ENCODE results near the gene ATE1.

The ATE1 gene

DNA sequence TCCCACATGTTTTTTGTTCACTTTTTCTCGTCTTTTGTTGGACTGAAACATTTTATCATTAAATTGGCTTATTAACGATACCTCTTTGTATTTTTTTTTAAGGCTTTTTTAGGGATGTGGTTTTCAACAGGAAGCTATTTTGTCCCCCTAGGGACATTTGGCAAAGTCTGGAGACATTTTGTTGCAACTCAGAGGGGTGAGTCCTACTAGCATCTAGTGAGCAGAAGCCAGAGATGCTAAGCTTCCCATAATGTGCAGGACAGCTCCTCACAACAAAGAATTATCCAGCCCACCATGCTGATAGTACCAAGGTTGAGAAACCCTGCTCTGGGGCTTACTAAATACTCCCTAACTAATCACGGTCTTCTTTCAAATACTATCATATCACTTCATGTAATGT is 63.2 kb downstream of the ATE1 start:
- DNase-seq: no peak

DNA sequence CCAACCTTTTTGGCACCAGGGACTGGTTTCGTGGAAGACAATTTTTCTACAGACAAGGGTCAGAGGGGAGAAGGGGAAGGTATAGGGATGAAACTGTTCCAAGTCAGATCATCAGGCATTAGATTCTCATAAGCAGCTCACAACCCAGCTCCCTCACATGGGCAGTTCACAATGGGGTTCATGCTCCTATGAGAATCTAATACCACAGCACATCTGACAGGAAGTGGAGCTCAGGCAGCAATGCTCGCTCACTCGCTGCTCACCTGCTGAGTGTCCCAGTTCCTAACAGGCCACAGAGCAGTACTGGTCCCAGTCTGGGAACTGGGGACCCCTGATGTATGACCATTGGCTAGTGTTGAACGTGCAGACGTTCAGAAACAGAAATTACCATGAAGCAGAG is 63.7 kb downstream of the ATE1 start:
- no peak for DNase-seq

DNA sequence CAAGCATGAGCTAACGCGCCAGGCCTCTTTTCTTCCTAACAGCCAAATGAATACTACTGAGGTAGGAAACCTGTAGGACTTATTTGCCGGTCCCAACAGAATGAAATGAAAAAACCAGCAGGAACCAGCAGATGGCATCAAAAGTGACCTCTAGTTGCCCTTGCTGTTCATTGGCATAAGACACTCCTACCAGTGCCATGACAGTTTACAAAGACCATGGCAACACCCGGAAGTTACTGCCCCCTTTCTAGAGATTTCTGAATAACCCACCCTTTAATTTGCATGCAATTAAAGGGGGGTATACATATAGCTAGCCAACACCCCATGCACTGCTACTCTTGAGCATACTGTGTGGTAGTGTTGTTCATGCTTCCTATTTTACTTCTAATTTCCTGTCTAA is 65.2 kb downstream of the ATE1 start:
- DNase-seq: no peak

DNA sequence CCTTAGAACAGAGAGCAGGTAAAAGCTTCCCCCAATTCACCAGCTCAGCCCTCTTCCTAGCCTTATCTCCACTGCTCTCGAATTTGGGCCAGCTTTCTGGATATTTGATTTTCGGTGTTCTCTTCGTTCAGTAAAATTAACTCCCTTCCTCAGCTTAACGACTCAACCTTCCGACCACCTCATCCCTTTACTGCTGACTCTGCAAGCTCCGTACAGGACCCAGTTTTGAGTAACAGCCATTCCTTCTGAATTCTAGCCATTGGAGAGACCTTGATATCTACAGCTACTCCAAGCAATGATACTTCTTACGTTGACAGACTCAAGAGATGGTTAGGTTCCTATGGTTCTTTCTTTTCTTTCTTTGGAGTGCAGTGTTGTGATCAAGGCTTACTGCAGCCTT is 65.8 kb downstream of the ATE1 start:
- no peak for DNase-seq

DNA sequence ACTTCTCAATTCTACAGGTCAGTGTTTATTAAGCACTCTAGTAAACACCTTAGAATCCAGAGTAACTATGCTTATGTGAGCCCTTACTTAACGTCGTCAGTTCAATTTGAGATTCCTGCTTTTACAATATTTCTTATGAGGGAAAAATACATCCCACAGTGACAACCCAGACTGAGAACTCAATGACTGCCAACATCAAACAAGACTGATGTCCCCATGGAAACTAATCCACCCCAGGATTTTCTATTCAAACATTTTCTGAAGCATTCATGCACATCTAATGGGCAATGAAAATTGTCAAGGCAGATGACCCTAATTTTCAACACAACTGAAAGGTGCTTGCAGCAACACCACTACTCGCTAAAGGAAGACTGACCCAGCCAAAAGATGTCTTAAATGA is 67.0 kb downstream of the ATE1 start:
- DNase-seq: no peak

DNA sequence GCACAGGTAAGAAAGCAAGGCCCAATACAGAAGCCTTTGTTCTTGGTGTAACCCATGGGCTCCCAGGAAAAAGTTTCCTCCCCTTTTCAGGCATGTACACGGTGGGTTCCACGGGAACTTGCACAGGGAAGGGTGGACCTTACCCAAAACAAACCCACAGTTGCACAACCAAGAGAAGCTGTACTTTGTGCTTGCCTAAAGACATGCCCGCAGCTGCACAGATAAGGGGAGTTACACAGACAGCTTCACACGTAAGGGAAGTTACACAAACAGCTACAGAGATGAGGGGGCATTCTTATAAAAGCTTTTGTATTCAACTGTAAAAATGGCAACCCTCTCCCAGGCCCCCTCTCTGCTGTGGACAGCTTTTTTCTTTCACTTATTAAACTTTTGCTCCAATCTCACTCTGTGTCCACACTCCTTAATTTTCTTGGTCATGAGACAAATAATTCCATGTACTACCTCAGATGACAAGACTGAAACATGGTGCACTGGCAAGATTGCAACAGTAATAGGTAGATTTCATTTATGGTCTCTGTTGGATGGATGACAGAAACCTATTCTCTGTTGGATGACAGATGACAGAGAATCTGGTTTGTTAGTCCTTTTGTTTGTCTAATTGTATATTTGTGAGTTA is 72.9 kb downstream of the ATE1 start:
- no peak for DNase-seq

DNA sequence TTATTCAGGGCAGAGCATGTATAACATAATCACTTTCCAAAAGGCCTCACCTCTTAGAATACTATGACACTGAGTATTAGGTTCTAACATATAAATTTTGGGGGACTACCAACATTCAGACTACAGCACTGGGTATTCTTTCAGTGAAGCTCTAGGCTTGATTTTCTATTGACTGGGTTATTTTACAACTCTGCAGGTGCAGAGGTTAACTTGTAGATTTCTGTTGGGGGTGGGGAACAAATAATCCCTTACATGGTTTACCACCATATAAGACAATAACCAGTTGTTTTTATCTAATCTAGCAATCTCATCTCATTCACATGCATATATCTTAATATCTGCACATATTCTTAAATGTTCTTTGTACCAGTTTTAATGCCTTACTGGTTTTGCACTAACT is 73.9 kb downstream of the ATE1 start:
- DNase-seq: no peak

DNA sequence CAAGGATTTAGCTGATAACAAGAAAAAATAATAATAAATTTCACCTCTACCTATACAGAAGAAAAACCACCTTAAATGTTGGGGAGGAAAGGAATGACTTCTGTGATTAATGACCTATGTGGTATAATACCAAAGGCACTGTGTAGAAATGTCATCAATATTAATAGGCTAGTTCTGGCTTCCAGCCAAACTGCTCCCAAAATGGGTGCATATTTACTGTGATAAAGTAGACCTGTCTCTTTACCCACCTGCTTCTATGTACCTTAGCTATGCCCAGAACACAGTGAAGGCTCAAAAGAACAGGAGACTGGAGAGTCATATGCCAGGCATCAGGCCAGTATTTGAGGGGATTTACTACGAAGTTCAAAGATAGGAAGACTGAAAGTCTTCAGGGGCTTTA is 76.0 kb downstream of the ATE1 start:
- DNase-seq: no peak

DNA sequence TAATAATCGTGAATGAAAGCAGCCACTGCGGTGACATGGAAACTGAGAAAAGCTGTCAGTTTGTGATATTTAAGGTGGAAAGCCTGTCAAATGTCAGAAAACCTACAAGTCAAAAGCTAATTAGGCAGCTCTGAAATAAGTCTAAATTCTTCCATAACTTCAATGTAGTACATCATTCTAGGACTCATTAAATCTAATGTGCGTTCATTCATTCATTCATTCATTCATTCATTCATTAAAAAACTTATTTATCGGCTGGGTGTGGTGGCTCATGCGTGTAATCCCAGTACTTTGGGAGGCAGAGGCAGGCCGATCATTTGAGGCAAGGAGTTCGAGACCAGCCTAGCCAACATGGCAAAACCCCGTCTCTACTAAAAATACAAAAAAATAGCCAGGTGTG is 79.7 kb downstream of the ATE1 start:
- no peak for DNase-seq

DNA sequence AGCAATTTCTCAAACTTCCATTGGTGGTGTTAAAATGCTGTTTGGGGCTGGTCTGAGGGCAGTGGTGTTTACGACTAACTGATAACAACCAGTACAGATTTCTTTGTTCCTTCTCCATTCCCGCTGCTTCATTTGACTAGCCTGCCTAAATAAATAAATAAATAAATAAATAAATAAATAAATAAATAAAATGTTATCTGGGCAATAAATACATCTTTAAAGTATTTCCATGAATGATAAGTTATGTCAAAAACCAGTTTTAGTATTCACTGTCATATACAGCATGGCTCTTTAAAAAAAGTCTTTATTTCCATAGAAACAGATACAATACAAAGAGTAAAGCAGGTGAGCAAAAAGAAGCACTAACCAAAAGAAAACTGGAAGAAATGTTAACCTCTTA is 81.3 kb downstream of the ATE1 start:
- DNase-seq: no peak

DNA sequence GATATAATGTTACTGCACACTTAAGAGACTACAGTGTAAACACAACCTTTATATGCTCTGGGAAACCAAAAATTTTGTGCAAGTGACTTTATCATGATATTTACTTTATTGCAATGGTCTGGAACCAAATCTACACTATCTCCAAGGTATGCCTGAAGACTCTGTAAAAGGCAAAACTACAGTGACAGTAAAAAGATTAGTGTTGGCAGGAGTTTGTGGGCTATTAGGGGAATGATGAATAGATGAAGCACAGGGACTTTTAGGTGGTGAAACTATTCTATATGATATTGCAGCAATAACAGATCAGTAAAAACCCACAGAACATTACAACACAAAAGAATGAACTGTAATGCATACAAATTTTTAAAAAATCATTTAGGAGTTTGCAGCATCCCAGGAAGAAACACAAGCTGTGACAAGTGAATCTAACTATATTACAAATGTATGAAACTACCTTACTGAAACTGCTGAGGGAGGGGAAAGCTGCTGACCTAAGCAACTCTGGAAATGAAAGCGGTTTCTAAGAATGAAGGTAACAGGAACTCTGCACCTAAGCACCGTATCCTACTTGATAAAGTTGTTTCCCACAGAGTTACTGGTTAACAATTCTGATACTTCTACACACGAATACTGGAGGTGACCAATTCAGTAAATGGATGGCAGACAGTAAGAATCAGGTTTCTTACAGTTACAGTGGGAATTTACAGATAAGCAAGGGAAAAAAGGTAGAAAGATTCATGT is 82.6 kb downstream of the ATE1 start:
- DNase-seq: no peak

DNA sequence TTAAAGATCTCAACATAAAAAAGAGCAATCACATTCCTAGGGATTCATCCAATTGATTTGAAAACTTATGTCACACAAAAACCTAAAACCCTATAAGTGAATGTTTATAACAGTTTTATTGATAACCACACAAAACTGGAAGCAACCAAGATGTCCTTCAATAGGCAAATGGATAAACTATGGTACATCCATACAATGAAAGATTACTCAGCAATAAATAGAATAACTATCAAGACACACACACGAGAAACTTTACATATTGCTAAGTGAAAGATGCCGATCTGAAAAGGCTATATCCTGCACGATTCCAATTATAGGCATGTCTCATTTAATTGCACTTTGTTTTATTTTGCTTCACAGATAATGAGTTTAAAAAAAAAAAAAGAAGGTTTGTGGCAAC is 83.3 kb downstream of the ATE1 start:
- DNase-seq: no peak

DNA sequence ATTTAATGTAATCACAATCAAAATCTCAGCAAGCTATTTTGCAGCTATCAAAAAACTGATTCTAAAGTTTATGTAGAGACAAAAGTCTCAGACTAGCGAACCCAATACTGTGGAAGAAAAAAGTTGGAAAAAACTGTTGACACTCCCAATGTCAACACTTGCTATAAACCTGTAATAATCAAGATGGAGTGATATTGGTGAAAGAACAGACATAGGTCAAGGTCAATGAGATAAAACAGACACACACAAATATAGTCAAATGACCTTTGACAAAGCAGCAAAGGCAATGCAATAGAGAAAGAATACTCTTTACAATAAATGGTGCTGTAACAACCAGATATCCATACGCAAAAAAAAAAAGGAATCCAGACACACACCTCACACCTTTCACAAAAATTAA is 84.5 kb downstream of the ATE1 start:
- DNase-seq: no peak

DNA sequence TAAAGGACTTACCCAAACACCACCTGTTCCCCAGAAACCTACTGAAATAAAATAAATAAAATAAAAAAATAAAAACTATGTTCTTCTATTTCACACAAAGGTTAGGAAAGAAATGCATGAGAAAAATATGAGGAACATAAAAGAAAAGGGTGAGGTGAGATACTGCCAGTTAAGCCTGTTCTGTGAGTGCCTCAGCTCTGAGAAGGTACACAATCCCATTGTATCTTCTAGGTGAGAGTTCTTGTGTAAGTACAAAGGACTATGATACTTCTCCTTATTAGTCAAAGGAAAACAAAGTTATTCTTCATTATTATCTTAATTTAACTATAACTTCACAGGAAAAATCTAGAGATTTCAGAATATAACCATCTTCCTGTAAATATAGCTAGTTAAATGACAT is 86.0 kb downstream of the ATE1 start:
- DNase-seq: no peak

DNA sequence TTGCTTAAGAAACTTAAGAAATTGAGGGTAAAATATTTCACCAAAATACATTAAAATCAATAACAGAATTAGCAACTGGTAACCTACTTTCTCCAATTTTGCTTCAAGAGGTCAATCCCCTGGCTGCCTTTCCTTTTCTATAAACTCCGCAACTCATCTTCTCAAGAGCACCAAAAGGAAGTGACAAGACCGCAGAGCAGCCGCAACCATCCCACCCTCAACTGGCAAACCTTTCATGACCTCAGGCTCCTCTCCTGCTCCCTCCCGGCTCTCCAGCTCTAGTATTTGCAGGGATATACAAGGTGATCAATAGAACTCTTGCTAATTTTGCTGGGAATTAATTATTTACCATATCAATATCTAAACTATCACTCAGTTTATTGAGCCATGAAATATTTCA is 88.9 kb downstream of the ATE1 start:
- no peak for DNase-seq

DNA sequence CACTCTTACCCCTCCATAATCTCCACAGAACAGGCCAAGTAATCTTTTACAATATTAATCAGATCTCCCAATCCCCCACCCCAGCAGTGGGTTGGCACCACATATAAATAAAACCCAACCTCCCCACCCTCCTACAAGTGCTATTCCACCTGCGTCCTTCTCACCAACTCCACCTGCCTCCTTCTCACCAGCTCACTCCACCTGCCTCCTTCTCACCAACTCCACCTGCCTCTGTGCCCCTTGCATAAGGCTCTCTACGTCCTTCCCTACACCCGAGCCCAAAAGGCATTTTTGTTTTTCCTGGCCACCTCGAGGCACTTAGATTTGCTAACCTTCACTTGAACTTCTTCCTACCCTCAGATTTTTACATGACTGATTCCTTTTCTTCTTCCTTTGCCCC is 89.7 kb downstream of the ATE1 start:
- no peak for DNase-seq

DNA sequence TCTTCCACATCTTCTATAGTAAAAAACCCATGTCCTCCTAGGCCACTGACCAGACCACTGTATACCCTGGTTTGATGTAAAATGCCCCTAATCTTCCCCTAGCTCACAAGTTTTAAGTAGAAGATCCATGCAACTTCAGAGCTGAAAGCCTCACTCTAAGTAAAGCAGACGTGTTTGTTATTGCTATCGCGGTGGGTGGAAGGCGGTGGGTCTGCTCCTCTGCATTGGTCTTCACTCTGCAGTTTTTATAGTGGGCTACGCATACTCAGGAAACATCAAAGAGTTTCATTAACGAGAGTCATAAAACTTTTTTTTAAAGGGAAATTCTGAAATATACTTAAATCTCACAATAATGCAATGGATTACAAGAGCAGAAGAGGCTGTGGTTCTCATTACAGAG is 91.7 kb downstream of the ATE1 start:
- DNase-seq: no peak

DNA sequence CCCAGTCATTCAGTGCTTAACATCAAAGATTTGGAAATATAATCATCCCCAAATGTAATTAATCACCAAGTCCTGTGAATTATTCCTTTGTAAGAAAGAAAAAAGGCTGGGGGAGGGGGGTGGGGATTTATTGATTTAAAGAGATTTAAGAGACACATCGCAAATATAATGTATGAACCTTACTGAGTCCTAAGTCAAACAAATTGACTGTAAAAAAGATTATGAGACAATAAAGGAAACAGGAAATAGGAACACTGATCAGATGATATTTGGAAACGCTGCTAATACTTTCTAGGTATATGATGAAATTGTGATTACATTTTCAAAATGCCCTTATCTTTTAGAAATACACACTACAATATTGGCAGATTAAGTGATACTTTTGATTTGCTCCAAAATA is 92.5 kb downstream of the ATE1 start:
- no peak for DNase-seq

DNA sequence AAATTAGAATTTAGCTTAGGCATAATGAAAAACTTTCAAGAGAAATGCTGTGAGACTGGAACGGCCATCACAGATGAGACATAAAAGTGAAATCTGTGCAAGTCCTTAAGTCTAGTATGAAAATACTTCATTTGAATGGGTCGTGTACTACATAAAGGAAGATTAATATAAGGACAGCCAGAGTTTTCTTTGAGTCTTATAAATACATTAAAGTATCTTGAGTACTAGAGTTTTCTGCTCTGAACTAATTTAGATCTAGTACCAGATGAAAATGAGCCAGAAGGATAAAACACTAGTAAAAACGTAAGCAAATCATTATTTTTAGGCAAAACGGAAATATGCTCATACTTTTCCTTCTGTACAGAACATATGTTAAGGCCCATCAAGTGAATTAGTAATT is 93.1 kb downstream of the ATE1 start:
- DNase-seq: no peak

DNA sequence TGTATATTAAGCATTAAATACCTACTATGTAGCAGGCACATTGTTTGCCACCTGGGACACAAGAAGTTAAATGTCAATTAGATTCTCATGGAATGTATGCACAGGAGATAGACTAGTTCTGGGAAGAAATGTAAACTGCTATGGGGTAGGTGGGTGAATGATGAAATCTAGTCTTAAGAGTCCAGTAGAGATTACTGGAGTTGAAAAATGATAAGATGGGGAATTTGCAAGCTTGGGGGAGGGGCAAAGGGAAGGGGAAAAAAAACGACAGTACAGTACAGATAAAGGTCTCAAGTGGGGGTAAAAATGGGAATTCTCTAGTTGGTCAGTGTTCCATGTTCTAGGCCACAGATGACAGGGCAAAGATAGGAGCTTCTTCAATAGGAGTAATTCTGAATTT is 94.4 kb downstream of the ATE1 start:
- no peak for DNase-seq

DNA sequence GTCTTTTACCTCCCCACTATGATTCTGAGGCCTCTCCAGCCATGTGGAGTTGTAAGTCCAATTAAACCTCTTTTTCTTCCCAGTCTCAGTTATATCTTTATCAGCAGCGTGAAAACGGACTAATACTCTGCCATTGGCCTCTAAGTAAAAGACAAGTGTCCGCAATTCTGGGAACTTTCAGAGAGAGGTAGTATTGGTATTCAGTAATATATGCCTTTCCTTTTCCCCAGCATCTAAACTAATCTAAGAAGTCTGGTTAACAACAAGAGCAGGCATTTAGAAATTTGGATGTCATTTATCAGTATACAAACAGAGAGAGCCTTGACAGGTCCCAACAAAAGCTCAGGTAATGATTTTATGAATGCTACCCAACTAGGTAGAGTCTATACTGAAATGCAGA is 95.2 kb downstream of the ATE1 start:
- no peak for DNase-seq

DNA sequence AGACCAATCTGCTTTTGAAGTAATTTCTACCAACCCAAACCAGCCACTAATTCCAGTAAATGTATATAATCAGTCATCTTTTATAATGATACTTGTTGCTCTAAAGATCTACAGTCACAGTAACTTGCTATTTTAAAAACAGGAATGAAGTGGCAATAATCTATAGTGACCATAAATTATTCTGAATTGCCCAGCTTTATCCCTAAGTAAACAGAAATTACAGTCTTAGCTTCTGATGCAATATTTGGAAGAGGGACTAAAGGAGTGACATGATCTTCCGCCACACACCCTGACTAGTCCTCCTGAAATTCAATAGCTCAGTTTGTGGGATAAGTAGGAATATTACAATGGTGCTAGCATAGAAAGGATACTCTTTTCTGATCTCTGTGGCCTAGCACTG is 96.1 kb downstream of the ATE1 start:
- no peak for DNase-seq

DNA sequence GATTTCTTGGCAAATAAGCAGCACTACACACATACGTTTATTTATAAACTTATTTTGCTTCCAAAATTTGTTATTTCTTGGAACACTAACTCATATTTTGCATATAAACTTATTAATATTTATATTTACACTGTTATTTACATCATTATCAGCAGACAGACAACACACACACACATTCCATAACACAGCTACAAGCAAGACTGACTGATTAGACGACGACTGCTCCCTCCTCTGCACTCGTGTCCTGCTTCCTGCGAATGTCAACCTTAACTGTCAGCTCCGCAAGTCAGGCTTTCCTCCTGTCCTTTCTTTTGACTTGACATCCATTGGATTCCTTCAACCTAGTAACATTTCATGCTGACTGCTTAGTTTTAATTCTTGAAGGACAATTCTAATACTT is 96.6 kb downstream of the ATE1 start:
- no peak for DNase-seq

DNA sequence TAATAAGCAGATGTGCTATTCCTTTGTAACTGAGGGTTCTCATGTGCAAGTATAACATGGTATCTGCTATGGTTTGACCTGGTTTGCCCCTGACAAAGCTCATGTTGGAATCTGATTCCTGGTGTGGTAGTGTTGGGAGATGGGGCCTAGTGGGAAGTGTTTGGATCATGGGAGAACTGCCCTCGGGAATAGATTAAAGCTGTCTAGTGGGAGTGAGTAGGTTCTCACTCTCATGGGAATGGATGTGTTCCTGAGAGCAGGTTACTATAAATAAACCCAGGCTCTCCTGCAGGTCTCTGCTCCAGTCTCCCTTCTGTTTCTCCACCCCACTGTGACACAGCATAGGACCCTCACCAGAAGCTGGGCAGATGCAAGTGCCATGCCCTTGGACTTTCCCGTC is 97.7 kb downstream of the ATE1 start:
- no peak for DNase-seq

DNA sequence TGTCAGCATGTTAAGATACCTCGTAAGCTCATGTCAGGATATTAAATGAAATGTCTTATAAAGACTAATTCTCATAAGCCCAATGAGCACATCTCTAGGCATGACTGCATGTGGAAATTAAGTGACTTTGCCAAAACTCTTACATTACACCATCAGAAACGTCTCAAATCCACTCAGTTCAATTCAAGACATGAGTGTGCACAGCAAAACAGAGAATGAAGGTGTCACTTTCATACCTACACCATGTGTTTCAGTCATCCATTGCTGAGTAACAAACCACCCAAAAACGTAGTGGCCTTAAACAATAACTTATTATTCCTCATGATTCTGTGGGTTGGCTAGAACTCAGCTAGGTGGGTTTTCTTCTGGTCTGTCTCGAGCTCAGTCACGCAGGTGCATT is 99.8 kb downstream of the ATE1 start:
- no peak for DNase-seq
